Subcutaneous adipose tissue (tissue), 4 donors: ENCODE results near the gene MMRN2. TPM values are rescaled to one million over a fixed set of nuclear protein-coding genes. Genes with fewer than 3 reads are reported as not detected.

Experiments used
- total RNA-seq, 4 donors: library from RNA; depleted of rRNA; stranded (reverse); fragments of >200 nt; gene quantifications; one replicate each; pipeline ENCODE4 v1.1.0, GENCODE V29; 2016
- TF ChIP-seq, protein P1 (sequence below): fragments of 450-650 bp; IDR thresholded peaks from one replicate; pipeline ENCODE4 v1.5.1; 2016; ENCODE audit warnings: low read depth, mild to moderate bottlenecking, control low read depth, antibody characterized with exemption, moderate library complexity

Gene MMRN2
- total RNA-seq, 4 donors from 2014 or later: 22.9 to 120 (median 50.6) TPM

GRCh38 chr10:86936661-86937501, 20.5 kb downstream of the MMRN2 start:
- TF ChIP-seq, protein P1, sequence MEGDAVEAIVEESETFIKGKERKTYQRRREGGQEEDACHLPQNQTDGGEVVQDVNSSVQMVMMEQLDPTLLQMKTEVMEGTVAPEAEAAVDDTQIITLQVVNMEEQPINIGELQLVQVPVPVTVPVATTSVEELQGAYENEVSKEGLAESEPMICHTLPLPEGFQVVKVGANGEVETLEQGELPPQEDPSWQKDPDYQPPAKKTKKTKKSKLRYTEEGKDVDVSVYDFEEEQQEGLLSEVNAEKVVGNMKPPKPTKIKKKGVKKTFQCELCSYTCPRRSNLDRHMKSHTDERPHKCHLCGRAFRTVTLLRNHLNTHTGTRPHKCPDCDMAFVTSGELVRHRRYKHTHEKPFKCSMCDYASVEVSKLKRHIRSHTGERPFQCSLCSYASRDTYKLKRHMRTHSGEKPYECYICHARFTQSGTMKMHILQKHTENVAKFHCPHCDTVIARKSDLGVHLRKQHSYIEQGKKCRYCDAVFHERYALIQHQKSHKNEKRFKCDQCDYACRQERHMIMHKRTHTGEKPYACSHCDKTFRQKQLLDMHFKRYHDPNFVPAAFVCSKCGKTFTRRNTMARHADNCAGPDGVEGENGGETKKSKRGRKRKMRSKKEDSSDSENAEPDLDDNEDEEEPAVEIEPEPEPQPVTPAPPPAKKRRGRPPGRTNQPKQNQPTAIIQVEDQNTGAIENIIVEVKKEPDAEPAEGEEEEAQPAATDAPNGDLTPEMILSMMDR: no peak

GRCh38 chr10:86932674-86933073, 24.7 kb downstream of the MMRN2 start:
- TF ChIP-seq, protein P1: no peak

DNA sequence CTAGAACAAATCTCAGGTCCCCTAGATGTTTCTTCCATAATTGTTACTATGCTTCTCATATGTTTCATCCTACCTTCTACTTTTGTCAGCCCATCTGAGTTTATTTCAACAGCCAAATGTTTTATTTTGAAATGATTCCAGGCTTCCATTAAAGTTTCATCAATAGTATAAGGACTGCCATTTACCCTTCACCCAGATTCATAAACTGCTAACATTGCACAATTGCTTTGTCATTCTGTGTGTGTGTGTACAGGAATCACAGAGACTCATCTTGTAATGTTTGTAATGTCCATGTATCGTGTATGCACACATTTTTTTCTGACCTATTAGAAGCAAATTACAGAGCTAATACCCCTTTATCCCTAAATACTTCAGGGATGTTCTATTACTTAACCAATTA, 25.5 kb downstream of the MMRN2 start:
- TF ChIP-seq, protein P1: no peak

GRCh38 chr10:86929468-86930380, 27.7 kb downstream of the MMRN2 start:
- TF ChIP-seq, protein P1: no peak

GRCh38 chr10:86922553-86922961, 34.9 kb downstream of the MMRN2 start:
- TF ChIP-seq, protein P1: no peak

DNA sequence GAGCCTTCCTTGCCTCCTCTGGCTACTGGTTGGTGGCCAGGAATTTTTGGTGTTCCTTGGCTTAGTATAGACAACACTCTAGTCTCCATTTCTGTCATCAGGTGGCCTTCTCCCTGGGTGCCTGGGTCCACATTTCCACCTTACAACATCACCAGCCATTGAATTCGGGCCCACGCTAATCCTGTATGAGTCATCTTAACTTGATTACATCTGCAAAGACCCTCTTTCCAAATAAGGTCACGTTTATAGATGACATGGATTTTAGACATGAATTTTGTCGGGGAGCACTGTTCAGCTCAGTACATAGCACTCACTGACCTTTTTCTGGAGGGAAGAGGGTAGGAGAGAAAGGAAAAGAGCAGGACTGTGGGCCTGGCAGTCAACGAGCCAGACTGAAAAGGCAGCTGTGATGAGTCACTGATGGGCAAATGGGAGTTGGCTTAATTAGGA, 39.4 kb downstream of the MMRN2 start:
- TF ChIP-seq, protein P1: no peak

DNA sequence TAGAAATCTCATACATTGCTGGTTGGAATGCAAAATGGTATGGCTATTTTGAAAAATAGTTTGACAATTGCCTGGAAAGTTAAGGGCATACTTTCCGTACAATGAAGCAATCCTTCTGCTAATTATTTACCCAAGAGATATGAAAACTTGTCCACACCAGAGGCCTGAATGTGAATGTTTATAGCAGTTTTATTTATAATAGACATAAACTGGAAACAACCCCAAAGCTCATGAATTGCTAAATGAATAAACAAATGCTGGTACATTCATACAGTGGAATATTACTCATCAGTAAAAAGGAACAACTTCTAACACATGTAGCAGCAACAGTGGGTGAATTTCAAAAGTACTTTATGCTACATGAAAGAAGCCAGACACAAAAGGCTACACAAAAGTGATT, 42.7 kb downstream of the MMRN2 start:
- TF ChIP-seq, protein P1: no peak
